ENCODE results near the gene ROBO4. TPM values are rescaled to one million over a fixed set of nuclear protein-coding genes. Genes with fewer than 3 reads are reported as not detected.
A peak's percentile ranks its signal among the peaks of the same experiment; 100 is the strongest.

The ROBO4 gene
- not detected for polyA plus RNA-seq

DNA sequence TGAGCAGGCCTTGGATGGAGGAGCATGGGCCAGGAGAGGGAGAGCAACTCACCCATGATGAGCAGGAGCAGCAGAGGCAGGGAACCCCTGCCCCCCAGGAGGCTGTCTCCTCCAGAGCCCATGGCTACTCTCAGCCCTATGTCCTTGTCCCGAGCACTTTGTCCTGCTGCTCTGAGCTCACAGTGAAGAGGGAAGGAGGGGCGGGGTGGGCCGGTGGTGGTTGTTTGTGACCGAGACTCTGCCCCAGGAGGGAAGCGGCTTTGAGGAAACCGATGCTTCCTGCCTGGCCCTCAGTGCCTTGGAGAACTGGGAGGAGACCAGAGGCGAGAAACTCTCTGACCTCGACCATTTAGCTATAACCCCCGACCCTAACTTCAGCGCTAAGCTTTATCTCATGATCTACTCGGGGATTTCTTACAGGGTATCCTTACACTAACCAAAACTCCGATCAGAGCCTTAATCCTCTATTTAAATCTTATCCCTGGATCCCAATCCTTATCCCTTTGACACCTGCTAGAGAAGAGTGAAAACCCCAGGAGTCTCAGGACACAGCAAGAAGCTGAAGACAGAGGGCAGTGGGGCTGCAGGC, at the start of gene ROBO4:
ROBO4 (minus strand) TSS at position 192 of the 589 bp plus-strand sequence; CDS start at position 122, 70 bp downstream.
- Mint-ChIP-seq H3K27ac (peak within 1 kb of the TSS in 1 of 6 donors; percentile 33), H3K36me3 (no peaks in the 10 kb centered on the region), H3K4me3 (no peak within 1 kb of the TSS), H3K4me1 (peaks cover 0 to 11% of the 10 kb centered on the region in 2 donors), H3K9me3 (no peaks in the 10 kb centered on the region), H3K27me3 (ENCODE audit: low read depth in 3 of 3) (peaks cover 2 to 12% (median 9%) of the 10 kb centered on the region in 3 donors)
- DNase-seq, result no peak

DNA sequence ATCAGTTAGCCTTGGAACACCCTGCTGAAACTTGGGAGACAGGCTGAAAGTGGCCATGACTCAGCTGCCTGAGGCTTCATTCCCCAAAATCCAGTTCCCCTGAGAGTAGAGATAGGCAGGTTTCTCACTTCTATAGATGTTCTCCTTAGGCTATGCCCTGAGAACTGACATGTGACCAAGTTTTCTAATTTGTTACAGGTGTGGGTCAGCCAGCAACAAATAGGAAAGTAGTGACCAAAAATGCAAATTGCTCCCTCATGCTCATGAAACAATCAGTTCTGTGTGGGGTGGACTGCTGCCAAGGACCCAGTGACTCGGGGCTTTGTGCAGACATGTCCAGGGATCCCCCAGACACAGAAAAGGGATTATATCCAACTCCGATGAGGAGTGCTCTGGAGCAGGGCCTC, 49.1 kb upstream of the ROBO4 start:
- Mint-ChIP-seq H3K27me3 (ENCODE audit: low read depth in 3 of 3) (peaks cover 0 to 5% (median 3%) of the 10 kb centered on the region in 3 donors), H3K36me3 (peaks cover 7 to 8% (median 7%) of the 10 kb centered on the region in 3 donors), H3K4me3 (no peak overlapping the region), H3K9me3 (peaks cover 2 to 13% (median 8%) of the 10 kb centered on the region in 6 donors), H3K4me1 (peaks cover 12 to 18% of the 10 kb centered on the region in 2 donors), H3K27ac (no peak overlapping the region)
- DNase-seq, result no peak

DNA sequence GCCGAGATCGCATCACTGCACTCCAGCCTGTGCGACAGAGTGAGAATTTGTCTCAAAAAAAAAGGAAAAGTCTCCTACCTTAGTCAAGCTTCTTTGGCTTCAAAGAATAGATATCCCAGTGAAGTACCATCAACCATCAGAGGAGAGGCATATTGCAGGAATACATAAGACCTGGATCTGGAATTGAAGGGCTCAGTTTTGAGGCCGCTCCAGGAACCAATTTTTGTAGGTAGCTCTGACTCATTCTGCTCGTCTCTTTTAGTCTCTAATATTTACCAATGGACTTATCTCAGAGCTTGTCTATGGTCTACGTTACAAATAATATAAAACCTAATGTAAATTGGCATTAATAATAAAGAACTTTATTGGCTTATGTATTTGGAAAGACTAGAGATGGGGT, 48.2 kb upstream of the ROBO4 start:
- Mint-ChIP-seq H3K27ac (no peak overlapping the region), H3K4me3 (no peak overlapping the region)

DNA sequence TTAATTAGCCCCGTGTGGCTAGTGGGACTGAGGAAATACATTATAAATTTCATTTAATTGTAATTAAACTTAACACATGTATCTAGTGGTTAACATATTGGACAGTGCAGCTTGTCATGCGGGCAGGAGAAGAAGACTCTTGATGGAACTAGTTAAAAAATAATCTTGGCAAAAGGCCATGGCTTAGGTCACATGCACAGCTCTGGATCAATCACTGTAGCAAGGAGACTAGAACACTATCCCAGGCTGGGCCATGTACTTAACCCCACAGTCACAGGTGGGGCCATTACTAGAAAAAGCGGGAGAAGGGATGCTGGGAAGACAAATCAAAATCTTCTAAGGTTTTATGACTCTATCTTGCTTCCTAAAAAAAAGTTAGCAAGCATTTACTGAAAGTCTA, 46.9 kb upstream of the ROBO4 start:
- H3K36me3 Mint-ChIP-seq, result peaks cover 7 to 8% (median 7%) of the 10 kb centered on the region in 3 donors
- no peak overlapping the region for H3K4me3 Mint-ChIP-seq

More for the DNA sequence above, 48.2 kb upstream of the ROBO4 start:
- no peak for DNase-seq
- peaks cover 12 to 18% of the 10 kb centered on the region in 2 donors for H3K4me1 Mint-ChIP-seq
- H3K36me3 Mint-ChIP-seq, result peaks cover 7 to 8% (median 7%) of the 10 kb centered on the region in 3 donors
- H3K27me3 Mint-ChIP-seq (ENCODE audit: low read depth in 3 of 3), result peaks cover 0 to 5% (median 3%) of the 10 kb centered on the region in 3 donors
- peaks cover 2 to 13% (median 8%) of the 10 kb centered on the region in 6 donors for H3K9me3 Mint-ChIP-seq

DNA sequence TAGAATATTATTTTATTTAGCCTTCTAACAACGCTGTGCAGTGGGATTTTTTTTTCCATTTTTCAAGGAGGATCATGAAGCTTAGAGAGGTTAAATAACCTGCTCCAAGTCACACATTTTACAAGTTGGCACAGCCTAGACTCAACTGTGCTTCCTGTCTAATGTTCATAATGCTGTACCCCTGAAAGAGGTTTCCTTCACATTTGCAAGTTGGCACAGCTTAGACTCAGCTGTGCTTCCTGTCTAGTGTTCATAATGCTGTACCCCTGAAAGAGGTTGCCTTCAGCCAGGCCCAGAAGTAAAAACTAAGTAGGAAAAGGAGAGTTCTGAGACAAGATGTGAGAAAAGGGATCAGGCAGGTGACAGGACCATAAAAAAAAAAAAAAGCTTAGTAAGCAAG, 46.1 kb upstream of the ROBO4 start:
- no peak for DNase-seq
- H3K36me3 Mint-ChIP-seq, result peaks cover 6 to 7% (median 7%) of the 10 kb centered on the region in 3 donors
- H3K27ac Mint-ChIP-seq, result peak overlapping the region in 5 of 6 donors; percentile 4 to 91 (median 76)
- H3K4me3 Mint-ChIP-seq, result no peak overlapping the region
- H3K27me3 Mint-ChIP-seq (ENCODE audit: low read depth in 3 of 3), result peaks cover 0 to 5% (median 3%) of the 10 kb centered on the region in 3 donors
- H3K9me3 Mint-ChIP-seq, result peaks cover 2 to 12% (median 7%) of the 10 kb centered on the region in 6 donors
- peaks cover 9 to 12% of the 10 kb centered on the region in 2 donors for H3K4me1 Mint-ChIP-seq

More for the DNA sequence above, 46.9 kb upstream of the ROBO4 start:
- Mint-ChIP-seq H3K4me1 (peaks cover 12 to 17% of the 10 kb centered on the region in 2 donors), H3K27ac (no peak overlapping the region), H3K9me3 (peaks cover 2 to 13% (median 7%) of the 10 kb centered on the region in 6 donors), H3K27me3 (ENCODE audit: low read depth in 3 of 3) (peaks cover 0 to 5% (median 3%) of the 10 kb centered on the region in 3 donors)
- DNase-seq, result no peak

DNA sequence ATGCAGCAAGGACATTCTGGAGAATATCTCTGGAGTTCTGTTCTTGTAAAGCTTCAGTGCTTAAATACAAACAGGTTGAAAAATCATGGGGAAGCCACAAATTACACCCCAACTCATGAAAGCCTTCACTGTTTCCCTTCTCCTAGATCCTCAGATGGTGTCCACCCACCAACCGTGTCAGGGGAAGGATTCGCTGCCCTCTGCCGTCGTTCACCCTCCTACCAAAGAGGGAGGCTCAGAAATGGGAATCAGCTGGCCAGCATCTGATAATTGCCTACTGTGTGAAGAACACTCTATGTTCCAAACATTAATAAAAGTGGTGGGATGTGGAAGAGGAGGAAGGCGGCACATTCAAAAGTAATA, 45.6 kb upstream of the ROBO4 start:
- peaks cover 2 to 6% (median 3%) of the 10 kb centered on the region in 3 donors for H3K36me3 Mint-ChIP-seq
- H3K27ac Mint-ChIP-seq, result peak overlapping the region in 1 of 6 donors; percentile 55
- H3K9me3 Mint-ChIP-seq, result peaks cover under 1 to 7% (median 2%) of the 10 kb centered on the region in 6 donors
- H3K4me1 Mint-ChIP-seq, result peaks cover 6 to 9% of the 10 kb centered on the region in 2 donors
- H3K4me3 Mint-ChIP-seq, result no peak overlapping the region
- H3K27me3 Mint-ChIP-seq (ENCODE audit: low read depth in 3 of 3), result peaks cover 0 to 8% (median 5%) of the 10 kb centered on the region in 3 donors
- DNase-seq, result no peak

DNA sequence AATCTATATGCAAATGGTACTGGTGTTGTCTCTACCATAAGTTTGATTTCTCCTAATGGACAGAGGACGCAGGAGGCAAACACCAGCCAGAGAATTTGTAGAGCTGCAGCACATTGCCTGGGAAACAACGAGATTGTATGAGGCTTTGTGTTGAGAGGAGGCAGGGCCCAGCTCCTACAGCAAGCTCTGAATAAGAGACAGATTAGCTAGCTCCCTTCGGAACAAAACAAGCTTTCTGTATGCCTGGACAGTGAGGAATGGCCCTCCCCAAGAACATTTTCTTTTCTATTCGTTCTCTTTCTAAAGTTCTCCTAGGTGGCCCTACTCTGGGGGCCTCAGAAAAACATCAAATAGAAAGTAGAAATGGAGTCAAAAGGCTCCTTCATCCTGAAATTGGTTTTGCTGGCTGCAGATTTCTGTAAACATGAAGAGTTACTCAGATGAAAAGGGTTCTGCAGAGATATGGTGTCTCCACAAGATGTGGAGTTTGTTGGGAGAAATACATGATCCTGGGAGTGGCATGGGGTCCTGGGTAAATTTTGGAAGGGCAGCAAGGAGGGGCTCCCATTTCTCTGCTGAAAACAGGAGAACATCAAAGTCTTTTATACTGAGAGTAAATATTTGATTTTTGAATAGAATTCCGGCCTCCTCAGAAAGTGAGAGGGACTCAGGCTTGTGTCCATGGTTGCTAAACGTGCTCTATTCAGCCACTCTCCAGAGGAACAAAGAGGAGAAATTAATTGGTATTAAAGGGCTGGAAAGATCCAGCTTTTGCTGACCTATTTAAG, 45.0 kb upstream of the ROBO4 start:
- no peak overlapping the region for H3K4me3 Mint-ChIP-seq
- peaks cover 6 to 7% of the 10 kb centered on the region in 2 donors for H3K4me1 Mint-ChIP-seq
- H3K27ac Mint-ChIP-seq, result no peak overlapping the region
- DNase-seq, result no peak
- peaks cover 0 to 2% (median 0%) of the 10 kb centered on the region in 6 donors for H3K9me3 Mint-ChIP-seq
- peaks cover 0 to 11% (median 5%) of the 10 kb centered on the region in 3 donors for H3K27me3 Mint-ChIP-seq (ENCODE audit: low read depth in 3 of 3)
- peaks cover 0 to 3% (median 0%) of the 10 kb centered on the region in 3 donors for H3K36me3 Mint-ChIP-seq

DNA sequence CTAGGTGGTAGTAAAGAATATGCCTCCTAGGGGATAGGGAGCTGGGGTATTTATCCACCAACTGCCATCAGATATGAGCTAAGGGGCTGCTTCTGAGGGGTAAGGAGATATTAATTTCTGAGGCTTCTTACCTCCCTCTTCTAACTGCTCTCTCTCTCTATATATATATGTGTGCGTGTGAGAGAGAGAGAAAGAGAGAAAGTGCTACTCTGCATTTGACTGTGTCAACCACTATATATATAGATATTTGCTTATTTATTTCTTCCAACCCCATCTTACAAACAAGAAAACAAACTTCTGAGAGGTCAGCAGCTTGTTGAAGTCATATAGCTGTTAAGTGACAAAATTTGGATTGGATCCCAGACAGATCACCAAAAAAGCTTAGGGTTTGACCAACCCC, 44.0 kb upstream of the ROBO4 start:
- peaks cover 6 to 7% of the 10 kb centered on the region in 2 donors for H3K4me1 Mint-ChIP-seq
- no peak for DNase-seq
- H3K9me3 Mint-ChIP-seq, result no peaks in the 10 kb centered on the region
- peaks cover 0 to 3% (median 0%) of the 10 kb centered on the region in 3 donors for H3K36me3 Mint-ChIP-seq
- no peak overlapping the region for H3K4me3 Mint-ChIP-seq
- peaks cover under 1 to 11% (median 5%) of the 10 kb centered on the region in 3 donors for H3K27me3 Mint-ChIP-seq (ENCODE audit: low read depth in 3 of 3)
- no peak overlapping the region for H3K27ac Mint-ChIP-seq

DNA sequence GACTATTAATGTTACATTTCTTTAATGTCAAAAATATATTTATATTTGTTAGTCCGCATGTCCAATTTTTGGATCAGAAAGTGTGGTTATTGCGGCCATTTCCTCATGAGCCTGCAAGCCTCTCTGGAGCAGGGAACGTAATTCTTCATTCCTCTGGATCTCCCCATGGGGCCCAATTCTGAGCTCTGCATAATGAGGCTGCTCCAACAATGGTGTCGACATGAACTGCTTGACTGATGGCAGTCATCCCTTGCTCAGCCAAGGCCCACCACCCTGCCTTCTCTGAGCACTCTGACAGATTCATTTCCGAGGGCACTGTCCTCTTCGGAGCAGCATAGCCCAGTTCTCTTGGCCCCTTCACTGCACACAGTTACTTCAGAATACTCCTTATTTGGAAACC, 41.3 kb upstream of the ROBO4 start:
- no peaks in the 10 kb centered on the region for H3K36me3 Mint-ChIP-seq
- peaks cover 2 to 8% (median 7%) of the 10 kb centered on the region in 3 donors for H3K27me3 Mint-ChIP-seq (ENCODE audit: low read depth in 3 of 3)
- H3K27ac Mint-ChIP-seq, result no peak overlapping the region
- peaks cover 0 to 2% (median 0%) of the 10 kb centered on the region in 6 donors for H3K9me3 Mint-ChIP-seq
- no peak overlapping the region for H3K4me3 Mint-ChIP-seq
- H3K4me1 Mint-ChIP-seq, result peaks cover 5 to 7% of the 10 kb centered on the region in 2 donors
- no peak for DNase-seq

DNA sequence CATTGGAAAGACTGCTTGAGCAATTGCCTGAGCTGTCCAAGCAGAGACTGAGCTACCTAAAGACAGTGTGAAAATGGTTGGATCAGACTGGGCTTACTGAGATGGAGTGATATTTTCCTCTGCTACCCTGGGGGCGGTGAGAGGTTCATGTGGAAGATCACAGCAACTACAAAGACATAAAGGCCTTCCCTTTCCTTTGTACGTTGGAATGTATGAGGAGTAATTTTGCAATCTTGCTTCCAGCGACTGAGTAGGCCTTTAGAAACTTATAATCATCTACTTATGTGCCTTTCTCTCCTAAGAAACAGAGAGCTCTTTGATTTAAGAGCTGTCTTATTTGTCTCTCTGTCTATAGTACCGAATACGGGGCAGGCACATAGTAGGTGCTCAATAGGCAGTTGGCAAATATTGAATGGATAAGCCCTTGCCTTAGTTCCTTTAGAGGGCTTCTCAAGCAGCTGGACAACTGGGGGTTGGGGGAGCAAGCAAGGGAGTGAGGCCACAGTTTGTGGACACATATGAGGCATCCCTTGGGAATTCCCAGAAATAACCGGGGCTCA, 40.6 kb upstream of the ROBO4 start:
- no peak overlapping the region for H3K27ac Mint-ChIP-seq
- no peak overlapping the region for H3K4me3 Mint-ChIP-seq
- peaks cover 0 to under 1% of the 10 kb centered on the region in 2 donors for H3K4me1 Mint-ChIP-seq
- H3K27me3 Mint-ChIP-seq (ENCODE audit: low read depth in 3 of 3), result peaks cover 2 to 8% (median 4%) of the 10 kb centered on the region in 3 donors
- H3K36me3 Mint-ChIP-seq, result no peaks in the 10 kb centered on the region
- H3K9me3 Mint-ChIP-seq, result peaks cover 0 to 2% (median 0%) of the 10 kb centered on the region in 6 donors
- DNase-seq, result no peak

DNA sequence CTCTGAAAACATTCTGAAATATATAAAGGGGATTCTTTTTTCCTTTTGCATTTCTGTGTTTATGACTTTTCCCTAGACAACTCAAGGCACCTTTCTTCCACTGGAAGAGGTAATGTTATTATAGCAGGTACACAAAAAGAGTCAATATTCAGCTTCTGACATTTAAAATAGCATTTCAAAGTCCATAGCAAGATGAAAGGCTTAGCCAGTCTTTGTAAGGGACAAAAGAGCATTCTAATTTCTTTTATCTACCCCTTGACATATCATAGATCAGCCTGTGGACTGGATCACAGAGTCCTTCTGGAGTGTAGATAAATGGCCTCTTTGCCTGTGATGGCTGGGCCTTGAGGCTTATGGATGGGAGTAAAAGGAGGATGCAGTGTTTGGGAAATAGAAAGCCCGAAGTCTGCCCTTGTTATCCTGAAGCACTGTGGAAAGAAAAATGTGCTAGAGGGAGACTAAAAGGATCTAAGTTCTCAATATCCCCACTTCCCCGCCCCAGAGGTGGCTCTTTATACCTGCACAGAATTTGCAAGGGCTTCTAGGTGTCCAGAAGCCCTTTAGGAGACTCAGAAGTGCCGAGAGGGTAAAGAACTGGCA, 39.8 kb upstream of the ROBO4 start:
- Mint-ChIP-seq H3K27ac (no peak overlapping the region), H3K4me3 (no peak overlapping the region), H3K27me3 (ENCODE audit: low read depth in 3 of 3) (peaks cover 2 to 8% (median 2%) of the 10 kb centered on the region in 3 donors), H3K9me3 (peaks cover 0 to 2% (median 0%) of the 10 kb centered on the region in 6 donors), H3K4me1 (no peaks in the 10 kb centered on the region), H3K36me3 (no peaks in the 10 kb centered on the region)
- DNase-seq, result no peak

DNA sequence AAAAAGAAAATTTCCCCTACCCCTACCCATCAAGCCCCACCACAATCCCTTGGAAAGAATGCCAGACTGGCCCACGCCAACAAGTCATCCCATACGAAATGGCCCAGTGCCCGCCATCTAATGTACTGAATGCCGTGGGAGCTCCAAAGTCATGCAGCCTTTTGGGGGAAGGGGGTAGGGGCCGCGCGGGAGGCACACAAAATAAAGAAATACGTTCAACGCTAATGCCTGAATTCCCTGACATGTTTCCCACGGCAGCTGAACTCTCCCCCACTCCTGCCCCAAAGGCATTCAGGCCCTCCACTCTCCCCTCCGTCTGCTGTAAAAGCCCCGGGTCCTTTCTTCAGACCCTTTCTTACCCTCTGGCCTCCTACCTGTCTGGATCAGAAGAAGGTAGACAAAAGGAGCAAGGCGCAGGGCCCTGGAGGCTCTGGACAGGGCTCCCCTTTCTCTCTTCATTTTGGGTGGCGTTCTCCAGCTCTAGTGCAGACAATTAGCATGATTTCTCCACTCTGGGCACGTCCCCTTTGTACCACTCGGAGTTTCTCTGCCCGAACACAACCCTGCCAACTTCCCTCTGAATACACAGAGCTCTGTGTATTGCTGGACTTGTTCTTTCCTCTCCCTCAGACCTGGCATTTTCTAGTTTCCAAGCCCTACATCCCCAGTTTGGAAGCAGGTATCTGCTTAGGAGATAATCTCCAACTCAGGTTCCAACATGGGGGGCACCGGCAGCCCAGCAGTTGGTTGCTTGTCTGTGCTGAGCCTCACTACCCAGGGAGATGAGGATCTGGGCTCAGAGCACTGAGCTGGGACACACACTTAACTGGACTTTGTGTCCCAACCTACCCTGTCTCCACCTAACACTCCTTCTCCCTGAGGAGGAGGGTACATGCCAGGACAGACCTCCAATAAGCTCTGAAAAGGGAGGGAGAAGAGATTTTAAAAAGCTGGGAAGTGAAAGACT, 38.2 kb upstream of the ROBO4 start, which contains the start of gene HEPACAM:
HEPACAM (minus strand) TSS at position 500 of the 967 bp plus-strand sequence; CDS start at position 459, 41 bp downstream.
- H3K27me3 Mint-ChIP-seq (ENCODE audit: low read depth in 3 of 3), result peaks cover 2 to 8% (median 2%) of the 10 kb centered on the region in 3 donors
- no peak within 1 kb of the TSS for H3K4me3 Mint-ChIP-seq
- H3K27ac Mint-ChIP-seq, result no peak within 1 kb of the TSS
- H3K4me1 Mint-ChIP-seq, result no peaks in the 10 kb centered on the region
- DNase-seq, result no peak
- no peaks in the 10 kb centered on the region for H3K36me3 Mint-ChIP-seq
- H3K9me3 Mint-ChIP-seq, result peaks cover 0 to 2% (median 0%) of the 10 kb centered on the region in 6 donors

Data from immature natural killer cell (primary cell).